ENCODE data around the gene ZKSCAN7.

- TF ChIP-seq, protein P1, sequence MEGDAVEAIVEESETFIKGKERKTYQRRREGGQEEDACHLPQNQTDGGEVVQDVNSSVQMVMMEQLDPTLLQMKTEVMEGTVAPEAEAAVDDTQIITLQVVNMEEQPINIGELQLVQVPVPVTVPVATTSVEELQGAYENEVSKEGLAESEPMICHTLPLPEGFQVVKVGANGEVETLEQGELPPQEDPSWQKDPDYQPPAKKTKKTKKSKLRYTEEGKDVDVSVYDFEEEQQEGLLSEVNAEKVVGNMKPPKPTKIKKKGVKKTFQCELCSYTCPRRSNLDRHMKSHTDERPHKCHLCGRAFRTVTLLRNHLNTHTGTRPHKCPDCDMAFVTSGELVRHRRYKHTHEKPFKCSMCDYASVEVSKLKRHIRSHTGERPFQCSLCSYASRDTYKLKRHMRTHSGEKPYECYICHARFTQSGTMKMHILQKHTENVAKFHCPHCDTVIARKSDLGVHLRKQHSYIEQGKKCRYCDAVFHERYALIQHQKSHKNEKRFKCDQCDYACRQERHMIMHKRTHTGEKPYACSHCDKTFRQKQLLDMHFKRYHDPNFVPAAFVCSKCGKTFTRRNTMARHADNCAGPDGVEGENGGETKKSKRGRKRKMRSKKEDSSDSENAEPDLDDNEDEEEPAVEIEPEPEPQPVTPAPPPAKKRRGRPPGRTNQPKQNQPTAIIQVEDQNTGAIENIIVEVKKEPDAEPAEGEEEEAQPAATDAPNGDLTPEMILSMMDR (IDR thresholded peaks at IDR 0.05) = no peak
- no peak for TF ChIP-seq POLR2A (IDR thresholded peaks at IDR 0.05)
Observed at GRCh38 chr3:44571024-44571423, 16.0 kb downstream of the ZKSCAN7 start.

All from esophagus squamous epithelium (tissue), 4 donors.